Endothelial cell of umbilical vein (primary cell): ENCODE data around the gene ZDHHC24. TPM values are rescaled to one million over a fixed set of nuclear protein-coding genes. Genes with fewer than 3 reads are reported as not detected.

Source experiments
- BruUV-seq: library from RNA; stranded (reverse); fragments of 400-500 nt; replicated peaks from 2 replicates; lab custom pipeline; 2021; lab: Mats Ljungman, UMichigan
- CTCF ChIA-PET: fragments of 300-600, 350-600 bp; sonication (Branson Sonifier 250); formaldehyde crosslinking; loops from one replicate; lab custom pipeline; 2021; ENCODE audit warnings: antibody characterized with exemption, inconsistent platforms; lab: Charles Lee
- POLR2A ChIA-PET: fragments of 300-600, 350-600 bp; sonication (Branson Sonifier 250); formaldehyde crosslinking; loops from one replicate; lab custom pipeline; 2021; ENCODE audit warnings: antibody characterized with exemption, inconsistent platforms; lab: Charles Lee
- DNase-seq: peaks from one replicate; pipeline ENCODE4 v3.0.0-alpha.2; 2011; ENCODE audit warnings: low read depth, low spot score
- FAIRE-seq: peaks from 2 replicates; lab custom pipeline; 2011; peaks lifted over from hg19 to GRCh38; lab: Jason Lieb, UNC
- H2AFZ ChIP-seq: 2 replicates; pipeline ENCODE4 v1.6.0; 2012; ENCODE audit warnings: low read depth, low read length, control low read depth, inconsistent platforms
- H3K27ac ChIP-seq: 2 replicates; pipeline ENCODE4 v1.5.1; 2011; ENCODE audit warnings: low read depth, mild to moderate bottlenecking, control low read depth, low read length, moderate library complexity; ENCODE audit not compliant: insufficient read depth
- H3K27me3 ChIP-seq, 2 experiments: 2 replicates each; pipeline versions ENCODE4 v1.6.0 to v1.6.1; 2011; ENCODE audit warnings: low read length in 2 of 2, mixed read lengths in 1 of 2; ENCODE audit not compliant: control insufficient read depth in 2 of 2, insufficient read depth in 2 of 2
- H3K36me3 ChIP-seq, 2 experiments: 2 replicates in 1 of 2; 3 replicates in 1 of 2; pipeline ENCODE4 v1.5.1; 2011; ENCODE audit warnings: low read length in 2 of 2, mild to moderate bottlenecking in 1 of 2, moderate library complexity in 1 of 2; ENCODE audit not compliant: control insufficient read depth in 2 of 2, insufficient read depth in 2 of 2; ENCODE audit errors: extremely low read depth in 1 of 2
- H3K4me1 ChIP-seq: 3 replicates; pipeline ENCODE4 v1.5.1; 2011; ENCODE audit warnings: mild to moderate bottlenecking, low read length; ENCODE audit not compliant: control insufficient read depth, insufficient read depth; ENCODE audit errors: extremely low read depth
- H3K4me2 ChIP-seq: 2 replicates; pipeline ENCODE4 v1.6.1; 2011; ENCODE audit warnings: low read length, control low read depth, mixed read lengths; ENCODE audit not compliant: insufficient read depth
- H3K4me3 ChIP-seq, 3 experiments: fragments of 200-600 bp in 1 of 3; sonication (generic), shearing (Covaris generic) in 1 of 3; replicated peaks in 1 of 3; 2 replicates each; pipeline ENCODE4 v1.5.1; 2011 to 2016; ENCODE audit warnings: control low read depth in 3 of 3, low read length in 3 of 3, mild to moderate bottlenecking in 2 of 3, inconsistent platforms in 1 of 3, low read depth in 1 of 3, moderate library complexity in 1 of 3; ENCODE audit not compliant: insufficient read depth in 1 of 3
- H3K79me2 ChIP-seq: 2 replicates; pipeline ENCODE4 v1.6.0; 2012; ENCODE audit warnings: low read length, inconsistent platforms; ENCODE audit not compliant: control insufficient read depth, insufficient read depth
- H3K9ac ChIP-seq: replicated peaks from 2 replicates; pipeline ENCODE3; 2011; ENCODE audit warnings: low read length, control low read depth; ENCODE audit not compliant: insufficient read depth; ENCODE audit errors: extremely low read depth
- H3K9me1 ChIP-seq: replicated peaks from 3 replicates; pipeline ENCODE4 v1.6.0; 2011; ENCODE audit warnings: mild to moderate bottlenecking, low read length; ENCODE audit not compliant: control insufficient read depth, insufficient read depth; ENCODE audit errors: extremely low read depth
- H3K9me3 ChIP-seq: replicated peaks from 2 replicates; pipeline ENCODE4 v1.5.1; 2012; ENCODE audit warnings: low read length, inconsistent platforms; ENCODE audit not compliant: control insufficient read depth, insufficient read depth
- H4K20me1 ChIP-seq: replicated peaks from 2 replicates; pipeline ENCODE3; 2011; ENCODE audit warnings: mild to moderate bottlenecking, low read length; ENCODE audit not compliant: control insufficient read depth, insufficient read depth; ENCODE audit errors: extremely low read depth
- EZH2 ChIP-seq: IDR thresholded peaks from 2 replicates; pipeline ENCODE4 v1.6.1; 2012; ENCODE audit warnings: borderline replicate concordance, low read depth, mild to moderate bottlenecking, moderate library complexity, low read length, inconsistent platforms; ENCODE audit not compliant: severe bottlenecking
- FOS ChIP-seq: IDR thresholded peaks from 2 replicates; pipeline ENCODE4 v1.6.1; 2011; ENCODE audit warnings: mild to moderate bottlenecking, low read length, moderate library complexity, borderline replicate concordance; ENCODE audit not compliant: insufficient read depth
- GATA2 ChIP-seq: IDR thresholded peaks from 2 replicates; pipeline ENCODE4 v1.7.0; 2011; ENCODE audit warnings: low read depth, mild to moderate bottlenecking, moderate library complexity, mixed read lengths, low read length; ENCODE audit not compliant: insufficient read length, insufficient read depth
- JUN ChIP-seq: IDR thresholded peaks from 2 replicates; pipeline ENCODE4 v1.6.1; 2011; ENCODE audit warnings: borderline replicate concordance, low read depth; ENCODE audit not compliant: insufficient read length, insufficient read depth
- MYC ChIP-seq: IDR thresholded peaks from one replicate; pipeline ENCODE4 v1.6.1; 2011; ENCODE audit warnings: mild to moderate bottlenecking, low read depth, low read length
- POLR2A ChIP-seq: IDR thresholded peaks from 2 replicates; pipeline ENCODE4 v1.6.1; 2012; ENCODE audit warnings: low read depth, mild to moderate bottlenecking, control low read depth, low read length
- POLR2AphosphoS5 ChIP-seq: IDR thresholded peaks from 2 replicates; pipeline ENCODE4 v1.6.1; 2012; ENCODE audit warnings: low read depth, mild to moderate bottlenecking, control low read depth, low read length, moderate library complexity; ENCODE audit not compliant: insufficient read depth
- dilution Hi-C: fragments of 300-500 bp; cut with MboI; formaldehyde crosslinking; loops from one replicate; pipeline ENCODE4 v1.15.0; 2019; ENCODE audit warnings: low sequenced_read_pairs; ENCODE audit not compliant: extremely low pct_ligation_motif_present
- intact Hi-C: fragments of 100-400 bp; cut with micrococcal nuclease; formaldehyde crosslinking; loops from one replicate; pipeline ENCODE4 v1.10.0; 2022
- polyA plus RNA-seq, 4 experiments: library from polyadenylated mRNA; depleted of rRNA in 3 of 4; stranded (reverse) in 3 of 4; unstranded in 1 of 4; fragments of >200 nt; gene quantifications; 2 replicates each; pipeline versions ENCODE4 v1.2.1 to v1.2.3, GENCODE V29; 2011 to 2012; ENCODE audit warnings: missing spikeins in 1 of 4
- total RNA-seq: library from RNA; stranded (reverse); gene quantifications from 2 replicates; pipeline ENCODE4 v1.2.3, GENCODE V29; 2021
- TF ChIP-seq, protein P1 (sequence below): IDR thresholded peaks from 2 replicates; pipeline ENCODE4 v1.6.1; 2011; ENCODE audit not compliant: insufficient read depth, insufficient read length
- TF ChIP-seq, protein P2 (sequence below), 2 donors: IDR thresholded peaks; 1 replicate in 1 of 2; 2 replicates in 1 of 2; pipeline ENCODE4 v1.5.1; 2011; ENCODE audit warnings: low read length in 2 of 2, mild to moderate bottlenecking in 2 of 2, moderate library complexity in 2 of 2, control low read depth in 1 of 2, inconsistent platforms in 1 of 2, low read depth in 1 of 2; ENCODE audit not compliant: insufficient read depth in 1 of 2; ENCODE audit errors: extremely low read depth in 1 of 2

ZDHHC24 gene
- total and polyA plus RNA-seq, 2 donors (not counting 3 experiments of a cell fraction or from before 2014, with no cell fraction given), result 20.1 to 21.1 TPM

DNA sequence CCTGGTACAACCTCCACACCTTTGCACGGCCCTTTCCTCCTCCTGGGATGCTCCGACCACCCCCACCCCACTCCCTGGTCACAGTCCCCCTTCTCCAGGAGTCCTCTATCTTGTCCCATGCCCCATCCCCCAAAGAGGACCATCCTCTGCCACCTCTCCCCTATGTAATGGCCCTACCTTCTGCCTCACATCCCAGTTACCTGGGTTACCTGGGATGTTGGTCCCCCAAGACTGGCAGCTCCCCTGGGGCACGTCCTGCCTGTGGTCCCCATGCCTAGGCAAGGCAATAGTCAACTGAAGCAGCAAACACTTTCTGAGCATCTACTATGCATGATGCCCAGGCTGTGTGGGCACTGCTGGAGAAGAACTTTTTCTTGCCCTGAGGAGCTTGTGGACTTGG, 9.6 kb upstream of the ZDHHC24 start:
- ChIA-PET POLR2A (no interaction called here), CTCF (interaction anchor here (1.0 to 1.4 kb wide), 2 partner anchors 9 to 123 kb away, joined by 3 read pairs; partner anchors contain the start of genes ACTN3 and ZDHHC24)

More for the DNA sequence above, 9.6 kb upstream of the ZDHHC24 start:
- H3K27ac ChIP-seq, result no peak overlapping the region
- DNase-seq, result no peak
- no peaks in the 10 kb centered on the region for H3K79me2 ChIP-seq
- TF ChIP-seq JUN, result no peak
- TF ChIP-seq GATA2, result no peak
- no peak for TF ChIP-seq MYC
- no peak for TF ChIP-seq POLR2A
- no peak for TF ChIP-seq POLR2AphosphoS5
- TF ChIP-seq, protein P1, sequence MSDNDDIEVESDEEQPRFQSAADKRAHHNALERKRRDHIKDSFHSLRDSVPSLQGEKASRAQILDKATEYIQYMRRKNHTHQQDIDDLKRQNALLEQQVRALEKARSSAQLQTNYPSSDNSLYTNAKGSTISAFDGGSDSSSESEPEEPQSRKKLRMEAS, result no peak
- no peak for TF ChIP-seq FOS
- TF ChIP-seq EZH2, result no peak
- TF ChIP-seq, protein P2, sequence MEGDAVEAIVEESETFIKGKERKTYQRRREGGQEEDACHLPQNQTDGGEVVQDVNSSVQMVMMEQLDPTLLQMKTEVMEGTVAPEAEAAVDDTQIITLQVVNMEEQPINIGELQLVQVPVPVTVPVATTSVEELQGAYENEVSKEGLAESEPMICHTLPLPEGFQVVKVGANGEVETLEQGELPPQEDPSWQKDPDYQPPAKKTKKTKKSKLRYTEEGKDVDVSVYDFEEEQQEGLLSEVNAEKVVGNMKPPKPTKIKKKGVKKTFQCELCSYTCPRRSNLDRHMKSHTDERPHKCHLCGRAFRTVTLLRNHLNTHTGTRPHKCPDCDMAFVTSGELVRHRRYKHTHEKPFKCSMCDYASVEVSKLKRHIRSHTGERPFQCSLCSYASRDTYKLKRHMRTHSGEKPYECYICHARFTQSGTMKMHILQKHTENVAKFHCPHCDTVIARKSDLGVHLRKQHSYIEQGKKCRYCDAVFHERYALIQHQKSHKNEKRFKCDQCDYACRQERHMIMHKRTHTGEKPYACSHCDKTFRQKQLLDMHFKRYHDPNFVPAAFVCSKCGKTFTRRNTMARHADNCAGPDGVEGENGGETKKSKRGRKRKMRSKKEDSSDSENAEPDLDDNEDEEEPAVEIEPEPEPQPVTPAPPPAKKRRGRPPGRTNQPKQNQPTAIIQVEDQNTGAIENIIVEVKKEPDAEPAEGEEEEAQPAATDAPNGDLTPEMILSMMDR (IDR thresholded peaks at IDR 0.05; ENCODE audit: extremely low read depth in 1 of 2, insufficient read depth in 1 of 2, low read depth in 1 of 2, low read length in 2 of 2), result no peak
- no peak overlapping the region for H3K9ac ChIP-seq
- dilution Hi-C loops (no loop called here), intact Hi-C loops (no loop called here)
- no peak for FAIRE-seq
- BruUV-seq, result no TSS peak
- no peaks in the 10 kb centered on the region for H3K4me1 ChIP-seq
- no peaks in the 10 kb centered on the region for H3K36me3 ChIP-seq
- peaks cover 5 to 6% of the 10 kb centered on the region in 2 experiments for H3K27me3 ChIP-seq
- no peaks in the 10 kb centered on the region for H3K9me1 ChIP-seq
- H3K4me2 ChIP-seq, result no peak overlapping the region
- no peak overlapping the region for H2AFZ ChIP-seq
- no peaks in the 10 kb centered on the region for H3K9me3 ChIP-seq
- no peaks in the 10 kb centered on the region for H4K20me1 ChIP-seq
- no peak overlapping the region for H3K4me3 ChIP-seq
